ENCODE data around the gene ZNF462.

- TF ChIP-seq, protein P1, sequence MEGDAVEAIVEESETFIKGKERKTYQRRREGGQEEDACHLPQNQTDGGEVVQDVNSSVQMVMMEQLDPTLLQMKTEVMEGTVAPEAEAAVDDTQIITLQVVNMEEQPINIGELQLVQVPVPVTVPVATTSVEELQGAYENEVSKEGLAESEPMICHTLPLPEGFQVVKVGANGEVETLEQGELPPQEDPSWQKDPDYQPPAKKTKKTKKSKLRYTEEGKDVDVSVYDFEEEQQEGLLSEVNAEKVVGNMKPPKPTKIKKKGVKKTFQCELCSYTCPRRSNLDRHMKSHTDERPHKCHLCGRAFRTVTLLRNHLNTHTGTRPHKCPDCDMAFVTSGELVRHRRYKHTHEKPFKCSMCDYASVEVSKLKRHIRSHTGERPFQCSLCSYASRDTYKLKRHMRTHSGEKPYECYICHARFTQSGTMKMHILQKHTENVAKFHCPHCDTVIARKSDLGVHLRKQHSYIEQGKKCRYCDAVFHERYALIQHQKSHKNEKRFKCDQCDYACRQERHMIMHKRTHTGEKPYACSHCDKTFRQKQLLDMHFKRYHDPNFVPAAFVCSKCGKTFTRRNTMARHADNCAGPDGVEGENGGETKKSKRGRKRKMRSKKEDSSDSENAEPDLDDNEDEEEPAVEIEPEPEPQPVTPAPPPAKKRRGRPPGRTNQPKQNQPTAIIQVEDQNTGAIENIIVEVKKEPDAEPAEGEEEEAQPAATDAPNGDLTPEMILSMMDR (IDR thresholded peaks at IDR 0.05), result no peak
- TF ChIP-seq EP300 (IDR thresholded peaks at IDR 0.05) (no peak), POLR2AphosphoS5 (IDR thresholded peaks at IDR 0.05) (peak in 1 of 2 donors; percentile 14), POLR2A (IDR thresholded peaks at IDR 0.05; ENCODE audit: low read depth) (no peak)
Measured at GRCh38 chr9:106921341-106921899, 58.5 kb downstream of the ZNF462 start.

Data from esophagus muscularis mucosa (tissue), 4 donors.